A172 (cell line): ENCODE measurements around the gene CSNK2A2. TPM values are rescaled to one million over a fixed set of nuclear protein-coding genes. Genes with fewer than 3 reads are reported as not detected.

ENCODE experiments used
- DNase-seq: peaks from one replicate; pipeline ENCODE4 v3.0.0-alpha.2; 2015; ENCODE audit warnings: low spot score
- total RNA-seq: library from RNA; depleted of rRNA; stranded (reverse); fragments of >200 nt; shearing (Covaris generic); gene quantifications from 2 replicates; pipeline ENCODE4 v1.2.3, GENCODE V29; 2014; rRNA removed

Gene CSNK2A2
- total RNA-seq, 1 experiment from 2014 or later, result 10.1 TPM

GRCh38 chr16:58110571-58111301 is 87.2 kb downstream of the CSNK2A2 start:
- peak; percentile 24 for DNase-seq

- DNase-seq, result no peak
These were observed 88.0 kb downstream of the CSNK2A2 start for GRCh38 chr16:58109881-58110280.

GRCh38 chr16:58109330-58109729 is 88.6 kb downstream of the CSNK2A2 start:
- DNase-seq, result no peak

Other genes starting within 250 kb of the CSNK2A2 start
- 0.12 TPM in 1 of 2 replicates, not detected in the other for gene CNGB1, start 227.0 kb downstream of the CSNK2A2 start, total RNA-seq
- 4.0 and 5.1 TPM in 2 replicates for gene ZNF319, start 197.4 kb downstream of the CSNK2A2 start, total RNA-seq
- gene USB1, start 196.7 kb downstream of the CSNK2A2 start, total RNA-seq, result 15.5 and 20.6 TPM in 2 replicates
- 6.4 and 8.0 TPM in 2 replicates for gene MMP15, start 172.4 kb downstream of the CSNK2A2 start, total RNA-seq
- gene CFAP20, start 68.7 kb downstream of the CSNK2A2 start, total RNA-seq, result 126 and 129 TPM in 2 replicates
- not detected in 2 replicates for gene PRSS54, start 96.9 kb upstream of the CSNK2A2 start, total RNA-seq
- 30.5 and 34.0 TPM in 2 replicates for gene GINS3, start 194.4 kb upstream of the CSNK2A2 start, total RNA-seq